SK-N-MC (cell line): ENCODE results near the gene BFAR.

ENCODE experiments used
- EZH2 ChIP-seq: fragments of 200-600 bp; sonication (generic); IDR thresholded peaks from one replicate; pipeline ENCODE4 v1.6.1; 2017; ENCODE audit warnings: antibody characterized with exemption
- POLR2AphosphoS5 ChIP-seq: IDR thresholded peaks from 2 replicates; pipeline ENCODE4 v1.6.1; 2012; ENCODE audit warnings: mild to moderate bottlenecking, low read depth, low read length, borderline replicate concordance

GRCh38 chr16:14668556-14669223 is 35.9 kb downstream of the BFAR start:
- TF ChIP-seq EZH2 (no peak), POLR2AphosphoS5 (no peak)
